H9 (cell line): ENCODE measurements around the gene MYL2. TPM values are rescaled to one million over a fixed set of nuclear protein-coding genes. Genes with fewer than 3 reads are reported as not detected.
"Not testable (repeated sequence)": the region's sequence is repeated elsewhere in the genome, so short reads cannot be mapped to it uniquely, and the experiment has no call there.

Experiments used
- DNase-seq: peaks from one replicate; pipeline ENCODE4 v3.0.0-alpha.2; 2017
- H2AFZ ChIP-seq: one replicate; pipeline ENCODE4 v1.6.1; 2013; ENCODE audit warnings: mild to moderate bottlenecking, low read length, control low read depth, moderate library complexity
- H2AK5ac ChIP-seq: 2 replicates; pipeline ENCODE4 v1.6.1; 2013; ENCODE audit warnings: low read length, control low read depth, mixed read lengths; ENCODE audit not compliant: insufficient read length
- H2BK120ac ChIP-seq: one replicate; pipeline ENCODE4 v1.6.1; 2013; ENCODE audit warnings: low read depth, mild to moderate bottlenecking, low read length, control low read depth, inconsistent platforms; ENCODE audit not compliant: poor library complexity, severe bottlenecking
- H2BK12ac ChIP-seq: 2 replicates; pipeline ENCODE4 v1.6.1; 2013; ENCODE audit warnings: low read length, control low read depth, mixed read lengths, low read depth; ENCODE audit not compliant: insufficient read length
- H2BK15ac ChIP-seq: 2 replicates; pipeline ENCODE4 v1.6.1; 2013; ENCODE audit warnings: low read depth, low read length, control low read depth
- H2BK20ac ChIP-seq: one replicate; pipeline ENCODE4 v1.6.1; 2013; ENCODE audit warnings: low read depth, mild to moderate bottlenecking, low read length, control low read depth, inconsistent platforms; ENCODE audit not compliant: poor library complexity, severe bottlenecking
- H2BK5ac ChIP-seq: 2 replicates; pipeline ENCODE4 v1.6.1; 2013; ENCODE audit warnings: low read length, control low read depth, mixed read lengths; ENCODE audit not compliant: insufficient read length
- H3K14ac ChIP-seq: 2 replicates; pipeline ENCODE4 v1.6.1; 2013; ENCODE audit warnings: low read length, control low read depth; ENCODE audit not compliant: insufficient read depth
- H3K18ac ChIP-seq: 2 replicates; pipeline ENCODE4 v1.6.1; 2013; ENCODE audit warnings: low read depth, mild to moderate bottlenecking, mixed read lengths, low read length, control low read depth; ENCODE audit not compliant: insufficient read length
- H3K23ac ChIP-seq: 2 replicates; pipeline ENCODE4 v1.6.1; 2013; ENCODE audit warnings: low read length, control low read depth, mixed read lengths, low read depth; ENCODE audit not compliant: insufficient read length
- H3K23me2 ChIP-seq: 2 replicates; pipeline ENCODE4 v1.6.1; 2013; ENCODE audit warnings: low read depth, mild to moderate bottlenecking, mixed read lengths, low read length, control low read depth; ENCODE audit not compliant: insufficient read length, poor library complexity, severe bottlenecking
- H3K27ac ChIP-seq: 2 replicates; pipeline ENCODE4 v1.5.1; 2013; ENCODE audit warnings: low read length, control low read depth, mixed read lengths, low read depth; ENCODE audit not compliant: insufficient read length
- H3K27me3 ChIP-seq: 2 replicates; pipeline ENCODE4 v1.6.1; 2013; ENCODE audit warnings: low read length, control low read depth, inconsistent platforms; ENCODE audit not compliant: insufficient read depth
- H3K4ac ChIP-seq: 2 replicates; pipeline ENCODE4 v1.6.1; 2013; ENCODE audit warnings: low read depth, mild to moderate bottlenecking, control low read depth, inconsistent platforms, low read length, moderate library complexity
- H3K4me1 ChIP-seq: 2 replicates; pipeline ENCODE4 v1.6.1; 2013; ENCODE audit warnings: low read length, control low read depth, inconsistent platforms; ENCODE audit not compliant: insufficient read depth
- H3K4me2 ChIP-seq: 2 replicates; pipeline ENCODE4 v1.6.1; 2013; ENCODE audit warnings: low read length, control low read depth, mixed read lengths; ENCODE audit not compliant: insufficient read length, insufficient read depth
- H3K56ac ChIP-seq: 2 replicates; pipeline ENCODE4 v1.6.1; 2013; ENCODE audit warnings: low read depth, mild to moderate bottlenecking, mixed read lengths, low read length, control low read depth; ENCODE audit not compliant: insufficient read length
- H3K79me1 ChIP-seq: 2 replicates; pipeline ENCODE4 v1.6.1; 2013; ENCODE audit warnings: low read depth, mild to moderate bottlenecking, moderate library complexity, low read length, control low read depth, inconsistent platforms; ENCODE audit not compliant: insufficient read depth, poor library complexity, severe bottlenecking
- H3K79me2 ChIP-seq: 2 replicates; pipeline ENCODE4 v1.6.1; 2013; ENCODE audit warnings: low read length, control low read depth, inconsistent platforms; ENCODE audit not compliant: insufficient read depth
- H3K9ac ChIP-seq: 2 replicates; pipeline ENCODE4 v1.6.1; 2013; ENCODE audit warnings: low read length, control low read depth, mixed read lengths; ENCODE audit not compliant: insufficient read length; ENCODE audit errors: extremely low read depth
- H3K9me3 ChIP-seq: one replicate; pipeline ENCODE4 v1.6.1; 2013; ENCODE audit warnings: low read depth, low read length, inconsistent platforms; ENCODE audit not compliant: control insufficient read depth
- H3T11ph ChIP-seq: one replicate; pipeline ENCODE4 v1.6.1; 2013; ENCODE audit warnings: mild to moderate bottlenecking, low read length, control low read depth, inconsistent platforms
- H4K20me1 ChIP-seq: one replicate; pipeline ENCODE4 v1.6.1; 2013; ENCODE audit not compliant: control insufficient read depth, insufficient read length, insufficient read depth
- H4K5ac ChIP-seq: 2 replicates; pipeline ENCODE4 v1.6.1; 2013; ENCODE audit warnings: low read depth, mild to moderate bottlenecking, mixed read lengths, low read length, control low read depth; ENCODE audit not compliant: insufficient read length
- H4K8ac ChIP-seq: replicated peaks from 2 replicates; pipeline ENCODE4 v1.6.1; 2013; ENCODE audit warnings: low read length, control low read depth, mixed read lengths, low read depth; ENCODE audit not compliant: insufficient read length
- H4K91ac ChIP-seq: 2 replicates; pipeline ENCODE4 v1.6.1; 2013; ENCODE audit warnings: low read depth, mild to moderate bottlenecking, moderate library complexity, mixed read lengths, low read length, control low read depth; ENCODE audit not compliant: insufficient read length
- H3K27ac Mint-ChIP-seq, 3 experiments: 2 replicates in 2 of 3; 3 replicates in 1 of 3; pipeline ENCODE4 v1.8.0; 2020 to 2021; ENCODE audit warnings: mixed read lengths in 3 of 3, mild to moderate bottlenecking in 1 of 3, moderate library complexity in 1 of 3
- H3K27me3 Mint-ChIP-seq: 2 replicates; pipeline ENCODE4 v1.8.0; 2021; ENCODE audit warnings: low read depth, mild to moderate bottlenecking, moderate library complexity, mixed read lengths
- H3K36me3 Mint-ChIP-seq, 3 experiments: 2 replicates in 2 of 3; 3 replicates in 1 of 3; pipeline ENCODE4 v1.8.0; 2020 to 2021; ENCODE audit warnings: low read depth in 3 of 3, mixed read lengths in 3 of 3; ENCODE audit not compliant: insufficient read depth in 1 of 3
- H3K4me1 Mint-ChIP-seq, 2 experiments: 2 replicates each; pipeline ENCODE4 v1.8.0; 2020; ENCODE audit warnings: mixed read lengths in 2 of 2
- H3K4me3 Mint-ChIP-seq, 2 experiments: 2 replicates in 1 of 2; 3 replicates in 1 of 2; pipeline ENCODE4 v1.8.0; 2020 to 2021; ENCODE audit warnings: mild to moderate bottlenecking in 2 of 2, mixed read lengths in 2 of 2, moderate library complexity in 1 of 2
- H3K9me3 Mint-ChIP-seq, 2 experiments: 2 replicates in 1 of 2; 3 replicates in 1 of 2; pipeline ENCODE4 v1.8.0; 2020; ENCODE audit warnings: mild to moderate bottlenecking in 2 of 2, mixed read lengths in 2 of 2, moderate library complexity in 1 of 2
- WGBS: extraction: QIAGEN DNeasy Blood & Tissue Kit; methylation state at CpG from one replicate; pipeline ENCODE4 v1.1.7; 2013; ENCODE audit warnings: missing lambda C conversion rate, low lambda C conversion rate, mixed read lengths; ENCODE audit not compliant: insufficient read length; ENCODE audit errors: extremely low coverage; 5-methylcytosine and 5-hydroxymethylcytosine counted together
- total RNA-seq: library from RNA; stranded (reverse); gene quantifications from 2 replicates; pipeline ENCODE4 v1.2.1, GENCODE V29; 2021

MYL2 gene
- total RNA-seq, 1 experiment from 2014 or later = not detected

GRCh38 chr12:110950466-110950865, 30.1 kb upstream of the MYL2 start:
- not testable (repeated sequence) for H3K18ac ChIP-seq
- no CpG with 5 or more reads among the region's 31 CpGs for WGBS

More at GRCh38 chr12:110950466-110950865, 30.1 kb upstream of the MYL2 start:
- not testable (repeated sequence) for H3K4ac ChIP-seq, H3K23ac ChIP-seq, H3K27ac ChIP-seq, H3K14ac ChIP-seq, H2BK5ac ChIP-seq, H3K9me3 ChIP-seq, H3K27me3 ChIP-seq, H3K4me1 ChIP-seq, H2AFZ ChIP-seq, H2BK20ac ChIP-seq, H4K5ac ChIP-seq, H3K4me3 Mint-ChIP-seq, H3K9ac ChIP-seq, H4K20me1 ChIP-seq, H3K27me3 Mint-ChIP-seq, DNase-seq, H3T11ph ChIP-seq, H3K79me1 ChIP-seq, H3K56ac ChIP-seq, H2BK120ac ChIP-seq, H3K23me2 ChIP-seq, H3K4me2 ChIP-seq, H2AK5ac ChIP-seq, H4K8ac ChIP-seq, H2BK12ac ChIP-seq, H2BK15ac ChIP-seq, H4K91ac ChIP-seq, H3K27ac Mint-ChIP-seq, H3K4me1 Mint-ChIP-seq, H3K79me2 ChIP-seq
- peaks cover 43 to 46% of the 10 kb centered on the region in 2 experiments for H3K9me3 Mint-ChIP-seq
- peaks cover 8 to 43% (median 40%) of the 10 kb centered on the region in 3 experiments for H3K36me3 Mint-ChIP-seq
